Breast epithelium (tissue), 4 donors: Measurements from ENCODE around the gene MBP. TPM values are rescaled to one million over a fixed set of nuclear protein-coding genes. Genes with fewer than 3 reads are reported as not detected.

Experiments used
- DNase-seq, 2 donors: peaks; one replicate each; pipeline ENCODE4 v3.0.0-alpha.2; 2019; ENCODE audit warnings: low spot score in 2 of 2
- H3K27ac ChIP-seq, 2 donors: fragments of 200-600 bp; sonication (generic) in 1 of 2; one replicate each; pipeline ENCODE4 v1.5.1; 2016 to 2019; ENCODE audit warnings: mild to moderate bottlenecking in 1 of 2
- H3K27me3 ChIP-seq, 2 donors: fragments of 200-600 bp; sonication (generic) in 1 of 2; one replicate each; pipeline versions ENCODE4 v1.5.1 to v1.6.0; 2017 to 2019; ENCODE audit warnings: control low read depth in 1 of 2, mild to moderate bottlenecking in 1 of 2
- H3K36me3 ChIP-seq: fragments of 200-600 bp; one replicate; pipeline ENCODE4 v1.5.1; 2019
- H3K4me1 ChIP-seq, 2 donors: fragments of 200-600 bp; sonication (generic); one replicate each; pipeline ENCODE4 v1.5.1; 2016 to 2019; ENCODE audit warnings: control low read depth in 1 of 2
- H3K4me3 ChIP-seq, 3 donors: fragments of 200-600 bp; sonication (generic); 1 replicate in 2 of 3; 2 replicates in 1 of 3; pipeline ENCODE4 v1.5.1; 2016 to 2019; ENCODE audit warnings: mild to moderate bottlenecking in 3 of 3, moderate library complexity in 2 of 3
- H3K9me3 ChIP-seq, 2 donors: fragments of 200-600 bp; sonication (generic) in 1 of 2; one replicate each; pipeline ENCODE4 v1.5.1; 2016 to 2019; ENCODE audit warnings: control low read depth in 1 of 2
- POLR2A ChIP-seq: fragments of 450-650 bp; IDR thresholded peaks from one replicate; pipeline ENCODE4 v1.6.1; 2016; ENCODE audit warnings: antibody characterized with exemption, mild to moderate bottlenecking, moderate library complexity
- POLR2AphosphoS5 ChIP-seq, 3 donors: sonication (generic); formaldehyde crosslinking; IDR thresholded peaks; one replicate each; pipeline ENCODE4 v1.6.1; 2017; ENCODE audit warnings: antibody characterized with exemption in 3 of 3
- intact Hi-C: fragments of 100-400 bp; cut with DNase I; formaldehyde crosslinking; loops from one replicate; pipeline ENCODE4 v1.15.1; 2023; ENCODE audit warnings: low total_unique reads
- total RNA-seq, 3 donors: library from RNA; depleted of rRNA; stranded (reverse); fragments of >200 nt; gene quantifications; one replicate each; pipeline ENCODE4 v1.1.0, GENCODE V29; 2016
- TF ChIP-seq, protein P1 (sequence below), 3 donors: fragments of 450-650 bp; IDR thresholded peaks; one replicate each; pipeline ENCODE4 v1.5.1; 2016 to 2017; ENCODE audit warnings: antibody characterized with exemption in 3 of 3, mild to moderate bottlenecking in 3 of 3, moderate library complexity in 3 of 3

The MBP gene
- total RNA-seq, 3 donors from 2014 or later = 27.2 to 46.2 (median 32.4) TPM

DNA sequence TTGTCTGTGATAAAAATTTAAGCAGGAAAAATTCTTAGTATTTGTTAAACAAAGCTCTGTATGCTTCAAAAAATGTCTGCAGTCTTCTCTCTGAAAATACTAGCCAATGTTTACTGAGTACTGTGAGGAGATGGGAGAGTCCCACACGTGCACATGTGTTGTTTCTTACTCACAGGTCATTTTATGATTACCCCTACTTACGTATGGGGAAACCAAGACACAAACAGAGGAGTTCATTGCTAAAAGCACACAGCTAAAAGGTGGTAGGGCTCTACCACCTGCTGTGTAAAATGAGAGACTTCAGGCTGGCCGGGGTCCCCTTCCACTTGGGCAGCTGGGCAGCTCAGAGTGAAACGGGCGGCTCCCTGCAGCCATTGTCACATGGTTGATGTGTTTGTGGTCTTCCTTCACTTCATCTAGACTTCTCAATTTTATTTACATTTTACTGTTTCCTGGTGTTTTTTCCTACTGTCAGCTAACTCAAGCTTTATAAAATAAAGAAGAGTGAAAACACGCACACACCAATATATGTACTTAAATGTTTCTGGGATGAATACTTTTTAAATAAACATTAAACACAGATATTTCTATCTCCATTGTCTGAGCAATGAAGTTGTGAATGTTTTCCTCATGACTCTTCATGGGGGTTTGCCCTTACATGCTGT lies 71.2 kb downstream of the MBP start:
- Histone ChIP-seq H3K27me3 (no peaks in the 10 kb centered on the region), H3K36me3 (no peaks in the 10 kb centered on the region), H3K9me3 (no peaks in the 10 kb centered on the region), H3K4me3 (no peak overlapping the region), H3K4me1 (peaks cover 0 to 4% of the 10 kb centered on the region in 2 donors), H3K27ac (peak overlapping the region; percentile 60 to 65)
- TF ChIP-seq POLR2A (no peak), POLR2AphosphoS5 (IDR thresholded peaks at IDR 0.05) (no peak)
- TF ChIP-seq, protein P1, sequence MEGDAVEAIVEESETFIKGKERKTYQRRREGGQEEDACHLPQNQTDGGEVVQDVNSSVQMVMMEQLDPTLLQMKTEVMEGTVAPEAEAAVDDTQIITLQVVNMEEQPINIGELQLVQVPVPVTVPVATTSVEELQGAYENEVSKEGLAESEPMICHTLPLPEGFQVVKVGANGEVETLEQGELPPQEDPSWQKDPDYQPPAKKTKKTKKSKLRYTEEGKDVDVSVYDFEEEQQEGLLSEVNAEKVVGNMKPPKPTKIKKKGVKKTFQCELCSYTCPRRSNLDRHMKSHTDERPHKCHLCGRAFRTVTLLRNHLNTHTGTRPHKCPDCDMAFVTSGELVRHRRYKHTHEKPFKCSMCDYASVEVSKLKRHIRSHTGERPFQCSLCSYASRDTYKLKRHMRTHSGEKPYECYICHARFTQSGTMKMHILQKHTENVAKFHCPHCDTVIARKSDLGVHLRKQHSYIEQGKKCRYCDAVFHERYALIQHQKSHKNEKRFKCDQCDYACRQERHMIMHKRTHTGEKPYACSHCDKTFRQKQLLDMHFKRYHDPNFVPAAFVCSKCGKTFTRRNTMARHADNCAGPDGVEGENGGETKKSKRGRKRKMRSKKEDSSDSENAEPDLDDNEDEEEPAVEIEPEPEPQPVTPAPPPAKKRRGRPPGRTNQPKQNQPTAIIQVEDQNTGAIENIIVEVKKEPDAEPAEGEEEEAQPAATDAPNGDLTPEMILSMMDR (IDR thresholded peaks at IDR 0.05) = no peak
- no peak for DNase-seq
- intact Hi-C loops = loop anchor here (5.0 kb wide), 1 partner anchor 1689 kb away; no protein-coding TSS in a partner anchor

DNA sequence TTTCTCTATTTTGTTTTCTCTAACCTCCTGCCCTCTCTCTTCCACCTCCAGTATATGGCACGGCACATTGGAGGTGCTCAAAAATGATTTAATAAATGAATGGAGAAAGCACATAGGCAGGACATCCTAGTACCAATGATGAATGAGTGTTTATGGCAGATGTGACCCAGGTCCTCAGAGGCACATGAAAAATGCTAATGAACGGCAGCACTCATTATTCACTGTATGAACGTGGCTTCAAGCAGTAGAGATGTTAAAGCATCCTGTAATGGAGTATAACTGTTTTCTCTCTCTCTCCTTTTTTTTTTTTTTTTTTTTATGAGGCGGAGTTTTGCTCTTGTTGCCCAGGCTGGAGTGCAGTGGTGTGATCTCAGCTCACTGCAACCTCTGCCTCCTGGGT lies 72.4 kb downstream of the MBP start:
- H3K36me3 ChIP-seq = no peaks in the 10 kb centered on the region
- no peak overlapping the region for H3K27ac ChIP-seq
- peaks cover 0 to 7% of the 10 kb centered on the region in 2 donors for H3K4me1 ChIP-seq
- H3K9me3 ChIP-seq = no peaks in the 10 kb centered on the region
- intact Hi-C loops = loop anchor here (5.0 kb wide), 1 partner anchor 1688 kb away; no protein-coding TSS in a partner anchor
- TF ChIP-seq, protein P1 (IDR thresholded peaks at IDR 0.05) = no peak
- TF ChIP-seq POLR2AphosphoS5 (IDR thresholded peaks at IDR 0.05) (no peak), POLR2A (no peak)
- H3K27me3 ChIP-seq = no peaks in the 10 kb centered on the region
- no peak for DNase-seq
- no peak overlapping the region for H3K4me3 ChIP-seq

- intact Hi-C loops = no loop called here
- H3K27ac ChIP-seq = no peak overlapping the region
- TF ChIP-seq, protein P1 (IDR thresholded peaks at IDR 0.05) = peak; percentile 30 to 38 (median 33)
- TF ChIP-seq POLR2A = no peak
- no peaks in the 10 kb centered on the region for H3K27me3 ChIP-seq
- DNase-seq = no peak
- no peak overlapping the region for H3K4me3 ChIP-seq
- H3K9me3 ChIP-seq = no peaks in the 10 kb centered on the region
- H3K36me3 ChIP-seq = no peaks in the 10 kb centered on the region
- H3K4me1 ChIP-seq = peaks cover 0 to 7% of the 10 kb centered on the region in 2 donors
These were observed 73.2 kb downstream of the MBP start for GRCh38 chr18:77059294-77059916.

DNA sequence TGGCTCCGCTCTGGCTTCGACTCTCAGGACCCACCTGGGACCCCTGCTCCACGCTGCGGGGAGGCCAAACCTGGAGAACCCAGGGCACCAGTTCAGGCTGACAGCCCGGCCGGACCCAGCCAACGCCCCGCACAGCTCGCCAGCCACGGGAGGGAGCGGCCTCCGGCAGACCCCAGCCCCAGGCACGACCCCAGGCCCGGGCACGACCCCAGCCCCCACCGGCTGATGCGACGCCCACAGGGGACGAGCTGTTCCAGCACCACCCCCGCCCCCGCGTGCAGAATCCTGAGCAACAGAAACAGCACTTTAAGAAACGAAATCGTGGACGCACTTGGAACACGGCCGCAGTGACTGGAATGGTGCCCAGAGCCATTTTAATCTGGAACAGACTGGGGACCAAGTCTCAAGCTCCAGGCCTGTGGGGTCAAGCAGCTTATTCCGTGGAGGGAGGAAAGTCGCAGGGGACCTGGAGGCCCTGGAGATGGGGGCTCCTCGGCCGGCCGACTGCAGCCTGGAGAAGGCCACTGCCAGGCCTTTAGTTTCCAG lies 74.2 kb downstream of the MBP start:
- H3K9me3 ChIP-seq = no peaks in the 10 kb centered on the region
- H3K4me3 ChIP-seq = peak overlapping the region in 2 of 3 donors; percentile 9 to 42
- no peaks in the 10 kb centered on the region for H3K27me3 ChIP-seq
- no peak for TF ChIP-seq POLR2A
- TF ChIP-seq, protein P1 (IDR thresholded peaks at IDR 0.05) = no peak
- intact Hi-C loops = no loop called here
- no peak for DNase-seq
- peaks cover 0 to 7% of the 10 kb centered on the region in 2 donors for H3K4me1 ChIP-seq
- H3K27ac ChIP-seq = peak overlapping the region; percentile 50 to 91
- no peaks in the 10 kb centered on the region for H3K36me3 ChIP-seq

GRCh38 chr18:77057006-77057395 lies 75.6 kb downstream of the MBP start:
- intact Hi-C loops = no loop called here
- Histone ChIP-seq H3K27ac (peak overlapping the region; percentile 60 to 87), H3K4me1 (peaks cover 0 to 7% of the 10 kb centered on the region in 2 donors), H3K4me3 (no peak overlapping the region), H3K36me3 (no peaks in the 10 kb centered on the region), H3K9me3 (no peaks in the 10 kb centered on the region), H3K27me3 (no peaks in the 10 kb centered on the region)
- TF ChIP-seq POLR2AphosphoS5 (IDR thresholded peaks at IDR 0.05) (no peak), POLR2A (no peak)
- TF ChIP-seq, protein P1 (IDR thresholded peaks at IDR 0.05) = no peak
- no peak for DNase-seq
